GM12801 (cell line): Measurements from ENCODE around the gene KRTAP1-4.
"Not testable (repeated sequence)": the region's sequence is repeated elsewhere in the genome, so short reads cannot be mapped to it uniquely, and the experiment has no call there.

Source experiments
- TF ChIP-seq, protein P1 (sequence below): IDR thresholded peaks from one replicate; pipeline ENCODE4 v1.5.1; 2011; ENCODE audit warnings: control low read depth; ENCODE audit not compliant: insufficient read length; ENCODE audit errors: extremely low read depth

The KRTAP1-4 gene

DNA sequence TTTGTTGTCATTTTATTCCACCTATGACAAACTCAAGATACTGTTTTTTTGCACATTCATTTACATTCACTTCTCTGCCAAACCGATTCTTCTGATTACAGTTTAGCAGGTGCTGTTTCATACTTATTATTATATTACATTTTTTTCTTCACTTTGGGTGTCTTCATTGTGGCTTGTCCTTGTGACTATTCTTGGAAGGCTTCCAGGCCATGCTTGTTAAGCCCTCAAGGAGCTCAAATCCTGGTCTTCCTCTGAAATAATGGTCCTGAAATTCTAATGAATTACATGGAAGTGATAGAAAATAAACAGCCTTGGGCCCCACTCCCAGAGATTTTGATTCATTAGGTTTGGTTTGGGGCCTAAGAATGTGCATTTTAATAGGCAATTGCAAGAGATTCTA, 34.3 kb upstream of the KRTAP1-4 start:
- TF ChIP-seq, protein P1, sequence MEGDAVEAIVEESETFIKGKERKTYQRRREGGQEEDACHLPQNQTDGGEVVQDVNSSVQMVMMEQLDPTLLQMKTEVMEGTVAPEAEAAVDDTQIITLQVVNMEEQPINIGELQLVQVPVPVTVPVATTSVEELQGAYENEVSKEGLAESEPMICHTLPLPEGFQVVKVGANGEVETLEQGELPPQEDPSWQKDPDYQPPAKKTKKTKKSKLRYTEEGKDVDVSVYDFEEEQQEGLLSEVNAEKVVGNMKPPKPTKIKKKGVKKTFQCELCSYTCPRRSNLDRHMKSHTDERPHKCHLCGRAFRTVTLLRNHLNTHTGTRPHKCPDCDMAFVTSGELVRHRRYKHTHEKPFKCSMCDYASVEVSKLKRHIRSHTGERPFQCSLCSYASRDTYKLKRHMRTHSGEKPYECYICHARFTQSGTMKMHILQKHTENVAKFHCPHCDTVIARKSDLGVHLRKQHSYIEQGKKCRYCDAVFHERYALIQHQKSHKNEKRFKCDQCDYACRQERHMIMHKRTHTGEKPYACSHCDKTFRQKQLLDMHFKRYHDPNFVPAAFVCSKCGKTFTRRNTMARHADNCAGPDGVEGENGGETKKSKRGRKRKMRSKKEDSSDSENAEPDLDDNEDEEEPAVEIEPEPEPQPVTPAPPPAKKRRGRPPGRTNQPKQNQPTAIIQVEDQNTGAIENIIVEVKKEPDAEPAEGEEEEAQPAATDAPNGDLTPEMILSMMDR = no peak

DNA sequence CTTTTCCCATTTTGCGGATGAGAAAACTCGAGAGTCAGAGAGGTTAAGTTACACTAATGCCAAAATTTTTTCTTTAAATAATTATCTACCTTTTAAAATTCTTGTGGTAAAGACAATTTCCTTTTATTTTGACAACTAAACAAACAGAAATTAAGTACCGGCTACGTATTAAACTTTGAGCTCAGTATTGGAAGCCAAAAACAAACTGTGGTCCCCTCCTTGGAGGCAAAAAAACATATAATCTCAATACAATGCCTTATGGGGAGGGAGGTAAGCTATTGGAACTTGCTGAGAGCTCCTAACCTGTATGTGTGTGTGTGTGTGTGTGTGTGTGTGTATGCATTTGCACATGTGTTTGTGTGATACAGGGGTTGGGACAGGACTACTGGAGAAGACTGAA, 33.5 kb upstream of the KRTAP1-4 start:
- TF ChIP-seq, protein P1 = no peak

DNA sequence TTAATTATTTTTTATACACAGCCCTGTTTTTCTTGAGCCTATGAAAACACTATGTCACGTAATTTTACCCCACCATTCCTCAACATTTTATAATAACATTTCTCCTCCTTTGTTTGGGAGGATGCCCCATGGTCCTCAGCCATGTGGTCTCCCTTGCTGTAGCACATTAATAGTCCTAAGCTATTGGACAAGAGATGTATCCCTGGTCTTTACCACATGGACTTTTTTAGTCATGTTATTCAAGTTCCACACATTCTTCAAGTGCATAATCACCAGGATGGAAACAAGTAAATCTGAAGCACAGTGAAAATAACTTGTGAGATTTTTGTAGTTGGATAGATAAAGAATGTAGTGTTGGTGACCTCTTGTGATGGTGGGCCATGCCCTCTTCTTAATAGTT, 32.0 kb upstream of the KRTAP1-4 start:
- TF ChIP-seq, protein P1 = no peak

DNA sequence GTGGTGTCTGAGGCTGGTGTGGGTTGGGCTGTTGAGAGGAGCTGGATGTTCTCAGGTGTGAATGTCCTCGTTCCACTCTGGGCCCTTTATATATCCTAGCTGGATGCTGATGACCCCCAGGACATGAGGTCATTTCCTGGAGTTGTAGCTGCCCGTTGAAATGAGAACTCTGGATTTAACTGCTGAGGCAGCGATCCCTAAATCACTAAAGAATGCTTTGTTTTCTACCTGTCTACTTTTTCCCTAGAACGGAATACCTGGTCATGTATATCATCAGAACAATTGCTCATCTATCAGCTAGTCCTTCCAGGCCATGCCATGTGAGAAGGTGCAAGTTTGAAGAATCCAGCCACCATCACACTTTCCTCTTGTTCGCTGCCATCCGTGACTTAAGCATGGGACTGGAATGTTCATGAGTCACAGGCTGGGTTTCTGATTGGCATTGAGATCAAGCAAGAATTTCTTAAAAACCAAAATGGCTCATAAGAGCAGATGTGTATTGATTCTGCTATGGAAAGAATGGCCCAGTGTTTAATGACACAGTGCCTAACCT, 30.1 kb upstream of the KRTAP1-4 start, which contains the start of gene KRTAP2-3:
Gene KRTAP2-3, minus strand, starts transcription at position 63 of the 553 bp plus-strand sequence. CDS start 64 bp downstream, outside the sequence.
- TF ChIP-seq, protein P1 = no peak

DNA sequence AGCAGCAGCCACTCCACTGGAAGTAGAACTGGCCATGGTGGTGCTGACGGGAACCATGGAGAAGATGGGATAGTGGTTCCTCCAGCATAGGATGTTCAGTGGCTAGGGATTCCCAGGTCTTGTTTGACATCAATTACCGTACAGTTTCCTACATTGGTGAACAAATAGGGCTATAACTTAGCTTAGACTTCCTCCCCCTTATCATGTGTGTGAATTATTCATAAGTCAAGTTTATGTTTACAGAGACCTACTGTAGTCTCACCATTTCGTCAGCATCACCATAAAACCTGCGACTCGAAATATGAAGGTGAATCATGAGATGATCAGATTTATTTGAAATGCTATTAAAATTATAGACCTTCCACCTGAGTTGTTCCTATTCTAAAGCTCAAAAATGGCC, 28.7 kb upstream of the KRTAP1-4 start:
- TF ChIP-seq, protein P1 = no peak

DNA sequence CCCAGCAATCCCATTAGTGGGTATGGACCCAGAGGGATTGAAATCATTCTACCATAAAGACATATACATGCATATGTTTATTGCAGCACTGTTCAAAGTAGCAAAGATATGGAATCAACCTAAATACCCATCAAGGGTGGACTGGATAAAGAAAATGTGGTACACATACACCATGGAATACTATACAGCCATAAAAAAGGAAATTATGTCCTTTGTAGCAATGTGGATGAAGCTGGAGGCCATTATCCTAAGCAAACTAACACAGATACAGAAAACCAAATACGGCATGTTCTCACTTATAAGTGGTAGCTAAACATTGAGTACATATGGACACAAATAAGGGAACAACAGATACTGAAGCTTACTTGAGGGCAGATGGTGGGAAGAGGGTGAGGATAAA, 27.6 kb upstream of the KRTAP1-4 start:
- TF ChIP-seq, protein P1 = no peak

DNA sequence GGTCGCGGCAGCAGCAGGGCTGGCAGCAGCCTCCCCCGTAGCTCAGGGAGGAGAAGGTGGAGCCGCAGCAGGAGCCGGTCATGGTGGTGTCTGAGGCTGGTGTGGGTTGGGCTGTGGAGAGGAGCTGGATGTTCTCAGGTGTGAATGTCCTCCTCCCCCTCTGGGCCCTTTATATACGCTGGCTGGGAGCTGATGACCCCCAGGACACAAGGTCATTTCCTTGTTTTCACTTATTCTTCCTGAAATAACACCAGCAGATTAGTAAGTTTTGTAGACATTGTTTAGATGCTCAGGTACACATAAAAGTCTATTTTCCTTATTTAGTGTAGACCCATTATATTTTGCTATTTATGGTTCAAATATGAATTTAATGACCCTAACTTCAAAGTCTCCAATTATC, 25.1 kb upstream of the KRTAP1-4 start, which contains the start of gene KRTAP2-2:
Gene KRTAP2-2, minus strand, starts transcription at position 101 of the 400 bp plus-strand sequence. Its CDS starts 19 bp downstream, at position 82.
- TF ChIP-seq, protein P1 = not testable (repeated sequence)
